K562 (cell line): Measurements from ENCODE around the gene PEDS1. TPM values are rescaled to one million over a fixed set of nuclear protein-coding genes. Genes with fewer than 3 reads are reported as not detected.

Source experiments
- ATAC-seq: fragments of 200-7000 bp; cut with Tn5 transposase; 3 replicates; pipeline ENCODE4 v1.9.1; 2020; ENCODE audit warnings: moderate library complexity
- BruUV-seq: library from RNA; stranded (reverse); fragments of 400-500 nt; replicated peaks from 2 replicates; lab custom pipeline; 2021; lab: Mats Ljungman, UMichigan
- CTCF ChIA-PET: fragments of 300-600 bp; formaldehyde crosslinking; extraction: SDS; loops from one replicate; lab custom pipeline; 2021; ENCODE audit warnings: low intra/inter-chr PET ratio; lab: Yijun Ruan, JAX
- POLR2A ChIA-PET: fragments of 300-600, 350-650 bp; sonication (Branson Sonifier 250); formaldehyde crosslinking; extraction: SDS; loops from one replicate; lab custom pipeline; 2021; ENCODE audit warnings: antibody characterized with exemption, inconsistent platforms; lab: Yijun Ruan, JAX
- DNase-seq, 4 experiments: peaks; one replicate each; pipeline versions ENCODE4 v3.0.0 to v3.0.0-alpha.2; 2011 to 2018; ENCODE audit warnings: low spot score in 3 of 4, mixed read lengths in 3 of 4; ENCODE audit errors: extremely low read depth in 1 of 4
- FAIRE-seq: peaks from 2 replicates; lab custom pipeline; 2011; peaks lifted over from hg19 to GRCh38; lab: Jason Lieb, UNC
- H2AFZ ChIP-seq: 2 replicates; pipeline ENCODE4 v1.6.0; 2011; ENCODE audit warnings: low read depth, low read length, control low read depth, inconsistent platforms
- H3K27ac ChIP-seq: fragments of 200-600 bp; 3 replicates; pipeline ENCODE4 v1.8.0; 2011; ENCODE audit warnings: low read depth, mild to moderate bottlenecking, control low read depth, inconsistent platforms, low read length, moderate library complexity, mixed read lengths; ENCODE audit errors: extremely low read depth
- H3K27me3 ChIP-seq, 2 experiments: fragments of 300-600 bp in 1 of 2; 2 replicates in 1 of 2; 3 replicates in 1 of 2; pipeline versions ENCODE4 v1.6.0 to v1.8.0; 2011; ENCODE audit warnings: inconsistent platforms in 2 of 2, low read length in 2 of 2, mild to moderate bottlenecking in 1 of 2, mixed read lengths in 1 of 2, moderate library complexity in 1 of 2; ENCODE audit not compliant: control insufficient read depth in 2 of 2, insufficient read depth in 2 of 2
- H3K36me3 ChIP-seq: fragments of 300-600 bp; 3 replicates; pipeline ENCODE4 v1.8.0; 2011; ENCODE audit warnings: mild to moderate bottlenecking, low read length, inconsistent platforms; ENCODE audit not compliant: control insufficient read depth, insufficient read depth
- H3K4me1 ChIP-seq, 2 experiments: fragments of 200-600 bp in 1 of 2; replicated peaks in 1 of 2; 2 replicates in 1 of 2; 3 replicates in 1 of 2; pipeline versions ENCODE4 v1.5.1 to v1.8.0; 2011; ENCODE audit warnings: inconsistent platforms in 2 of 2, low read length in 2 of 2, mild to moderate bottlenecking in 1 of 2, mixed read lengths in 1 of 2, moderate library complexity in 1 of 2; ENCODE audit not compliant: control insufficient read depth in 2 of 2, insufficient read depth in 2 of 2
- H3K4me2 ChIP-seq: 2 replicates; pipeline ENCODE4 v1.6.1; 2011; ENCODE audit warnings: low read length, control low read depth, inconsistent platforms, mixed read lengths; ENCODE audit not compliant: insufficient read depth
- H3K4me3 ChIP-seq: fragments of 200-600 bp; sonication (generic), shearing (Covaris generic); 2 replicates; pipeline ENCODE4 v1.5.1; 2016; ENCODE audit warnings: control low read depth, inconsistent platforms
- H3K79me2 ChIP-seq: fragments of 200-600 bp; 3 replicates; pipeline ENCODE4 v1.8.0; 2011; ENCODE audit warnings: low read length, inconsistent platforms; ENCODE audit not compliant: control insufficient read depth, insufficient read depth
- H3K9ac ChIP-seq, 2 experiments: 2 replicates each; pipeline versions ENCODE4 v1.6.0 to v1.6.1; 2011; ENCODE audit warnings: low read depth in 2 of 2, low read length in 2 of 2, control low read depth in 1 of 2, inconsistent platforms in 1 of 2, mild to moderate bottlenecking in 1 of 2, mixed read lengths in 1 of 2; ENCODE audit not compliant: insufficient read depth in 1 of 2
- H3K9me1 ChIP-seq: one replicate; pipeline ENCODE4 v1.6.0; 2011; ENCODE audit warnings: inconsistent platforms, mild to moderate bottlenecking, low read length, moderate library complexity; ENCODE audit not compliant: control insufficient read depth, insufficient read depth
- H3K9me3 ChIP-seq: replicated peaks from 2 replicates; pipeline ENCODE4 v1.5.1; 2011; ENCODE audit warnings: low read depth, low read length, inconsistent platforms; ENCODE audit not compliant: control insufficient read depth, insufficient read depth
- H4K20me1 ChIP-seq: replicated peaks from 2 replicates; pipeline ENCODE4 v1.6.1; 2011; ENCODE audit warnings: low read length, inconsistent platforms, mixed read lengths; ENCODE audit not compliant: control insufficient read depth, insufficient read depth
- BCOR ChIP-seq: fragments of 450-650 bp; IDR thresholded peaks from 2 replicates; pipeline ENCODE4 v1.6.1; 2016
- CBFA2T2 ChIP-seq: fragments of 450-650 bp; conservative IDR thresholded peaks from 2 replicates; pipeline ENCODE4 v1.6.1; 2017; ENCODE audit warnings: mild to moderate bottlenecking
- CREM ChIP-seq: IDR thresholded peaks from 2 replicates; pipeline ENCODE4 v1.6.1; 2014; ENCODE audit warnings: antibody characterized with exemption, low read depth
- DPF2 ChIP-seq: fragments of 450-650 bp; IDR thresholded peaks from 2 replicates; pipeline ENCODE4 v1.6.1; 2016
- EP300 ChIP-seq: IDR thresholded peaks from 2 replicates; pipeline ENCODE4 v1.6.1; 2012; ENCODE audit warnings: low read length, improper control_type of control experiment
- ESRRA ChIP-seq: fragments of 450-650 bp; IDR thresholded peaks from 2 replicates; pipeline ENCODE4 v1.6.1; 2014; ENCODE audit warnings: low read depth, mild to moderate bottlenecking, moderate library complexity, borderline replicate concordance
- HNRNPK ChIP-seq: fragments of 200-400 bp; formaldehyde crosslinking; IDR thresholded peaks from one replicate; pipeline ENCODE4 v1.6.1; 2018; ENCODE audit warnings: mild to moderate bottlenecking, low read depth, low read length; ENCODE audit not compliant: poor library complexity, severe bottlenecking
- NBN ChIP-seq: fragments of 450-650 bp; IDR thresholded peaks from 2 replicates; pipeline ENCODE4 v1.6.1; 2016; ENCODE audit warnings: low read depth, mild to moderate bottlenecking
- NFIC ChIP-seq: fragments of 450-650 bp; IDR thresholded peaks from 2 replicates; pipeline ENCODE4 v1.6.1; 2017; ENCODE audit warnings: mild to moderate bottlenecking, inconsistent platforms
- PML ChIP-seq: IDR thresholded peaks from 2 replicates; pipeline ENCODE4 v1.6.1; 2012; ENCODE audit warnings: low read length, inconsistent platforms
- POLR2H ChIP-seq: IDR thresholded peaks from 2 replicates; pipeline ENCODE4 v1.6.1; 2016; ENCODE audit warnings: missing genetic modification characterization, low read depth, mild to moderate bottlenecking, control low read depth, missing compliant biosample characterization, moderate library complexity
- SAP30 ChIP-seq: fragments of 200-600 bp; sonication (generic); IDR thresholded peaks from 2 replicates; pipeline ENCODE4 v1.6.1; 2012; ENCODE audit warnings: borderline replicate concordance, low read depth, mild to moderate bottlenecking, moderate library complexity, low read length, control low read depth, inconsistent platforms; ENCODE audit not compliant: insufficient read depth, poor library complexity, severe bottlenecking
- SPI1 ChIP-seq: IDR thresholded peaks from 2 replicates; pipeline ENCODE4 v1.6.1; 2011; ENCODE audit warnings: low read depth, low read length, control low read depth, borderline replicate concordance
- SREBF2 ChIP-seq: sonication (generic); formaldehyde crosslinking; IDR thresholded peaks from 2 replicates; pipeline ENCODE4 v1.4.0; 2020; ENCODE audit warnings: mild to moderate bottlenecking, missing genetic modification reagents
- TCF3 ChIP-seq: sonication (generic); formaldehyde crosslinking; IDR thresholded peaks from 2 replicates; pipeline ENCODE4 v1.4.0; 2020; ENCODE audit warnings: mild to moderate bottlenecking, missing genetic modification reagents
- ZBTB8A ChIP-seq: fragments of 450-650 bp; IDR thresholded peaks from 2 replicates; pipeline ENCODE4 v1.6.1; 2018; ENCODE audit warnings: mild to moderate bottlenecking, moderate library complexity; ENCODE audit not compliant: partially characterized antibody
- ZNF274 ChIP-seq: IDR thresholded peaks from 2 replicates; pipeline ENCODE4 v1.6.1; 2011; ENCODE audit warnings: low read depth, mild to moderate bottlenecking, low read length, moderate library complexity, borderline replicate concordance
- ZNF780A ChIP-seq: fragments of 250-450 bp; sonication (Bioruptor Pico); IDR thresholded peaks from 2 replicates; pipeline ENCODE4 v1.5.0; 2021; ENCODE audit warnings: mild to moderate bottlenecking
- WGBS: fragments of 100-300 bp; shearing (Covaris generic); methylation state at CpG from one replicate; pipeline ENCODE4 v1.1.6; 2016; ENCODE audit warnings: low coverage, mixed read lengths; ENCODE audit not compliant: insufficient coverage; ENCODE audit errors: missing lambda C conversion rate; 5-methylcytosine and 5-hydroxymethylcytosine counted together
- in situ Hi-C: fragments of 300-500 bp; cut with MboI; formaldehyde crosslinking; loops from 4 replicates; pipeline ENCODE4 v1.15.0; 2018; ENCODE audit warnings: inconsistent platforms, mixed read lengths
- intact Hi-C: fragments of 100-400 bp; cut with micrococcal nuclease; formaldehyde crosslinking; loops from 2 replicates; pipeline ENCODE4 v1.14.2; 2022
- polyA plus RNA-seq, 8 experiments: library from polyadenylated mRNA; depleted of rRNA in 4 of 8; stranded (reverse) in 5 of 8; unstranded in 3 of 8; fragments of >200 nt; fragmentation: Nextera tagmentation in 2 of 8; fragmentation: Illumina TruSeq in 1 of 8; extraction: Ambion mirVana in 2 of 8; extraction: Trizol in 1 of 8; gene quantifications; 2 replicates each; pipeline versions ENCODE4 v1.2.1 to v1.2.3, GENCODE V29; 2011 to 2014; ENCODE audit warnings: inconsistent platforms in 1 of 8, missing spikeins in 1 of 8
- total RNA-seq, 7 experiments: library from RNA; depleted of rRNA in 6 of 7; stranded (reverse); fragments of >200 nt in 6 of 7; fragmentation: Illumina TruSeq in 2 of 7; extraction: Trizol in 2 of 7; gene quantifications; 2 replicates each; pipeline versions ENCODE4 v1.2.1 to v1.2.3, GENCODE V29; 2011 to 2021; ENCODE audit warnings: low replicate concordance in 1 of 7
- TF ChIP-seq, protein P1 (sequence below): fragments of 450-650 bp; formaldehyde crosslinking; conservative IDR thresholded peaks from 2 replicates; pipeline ENCODE4 v1.4.0; 2022; ENCODE audit warnings: mild to moderate bottlenecking, missing genetic modification characterization
- TF ChIP-seq, protein P2 (sequence below): fragments of 250-450 bp; sonication (Bioruptor Pico); IDR thresholded peaks from 2 replicates; pipeline ENCODE4 v1.8.0; 2021; ENCODE audit warnings: moderate library complexity, mild to moderate bottlenecking, inconsistent platforms
- TF ChIP-seq, protein P3 (sequence below): fragments of 450-650 bp; IDR thresholded peaks from 2 replicates; pipeline ENCODE4 v1.6.1; 2017; ENCODE audit warnings: mild to moderate bottlenecking, moderate library complexity

Gene PEDS1
- total and polyA plus RNA-seq, 9 of the 15 experiments (the other 6 are each of a cell fraction or from before 2014, with no cell fraction given) = 2.9 to 38.5 (median 24.2) TPM

DNA sequence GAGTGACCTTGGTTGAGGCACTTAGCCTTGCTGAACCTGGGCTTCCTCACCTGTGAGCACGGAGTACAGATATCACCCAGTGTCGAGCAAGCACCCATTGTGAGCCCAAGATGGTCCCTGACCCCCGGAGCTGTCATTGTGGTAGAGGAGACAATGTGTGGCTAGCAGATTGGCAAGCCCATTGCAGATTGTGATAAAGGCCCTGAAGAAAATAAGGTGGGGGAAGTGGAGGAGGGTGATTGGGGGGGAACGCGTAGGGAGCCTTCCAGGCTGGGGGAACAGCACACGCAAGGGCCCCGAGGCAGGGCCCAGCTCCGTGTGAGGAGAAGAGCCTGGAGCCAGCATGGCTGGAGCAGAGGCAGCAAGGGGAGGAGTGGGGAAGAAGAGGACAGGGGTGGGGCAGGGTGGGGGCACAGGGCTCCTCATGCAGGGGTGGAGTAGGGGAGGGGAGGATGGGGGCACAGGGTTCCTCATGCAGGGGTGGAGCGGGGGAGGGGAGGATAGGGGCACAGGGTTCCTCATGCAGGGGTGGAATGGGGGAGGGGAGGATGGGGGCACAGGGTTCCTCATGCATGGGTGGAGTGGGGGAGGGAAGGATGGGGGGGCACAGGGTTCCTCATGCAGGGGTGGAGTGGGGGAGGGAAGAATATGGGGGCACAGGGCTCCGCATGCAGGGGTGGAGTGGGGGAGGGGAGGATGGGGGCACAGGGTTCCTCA, 44.1 kb upstream of the PEDS1 start:
- Histone ChIP-seq H3K27me3 (no peaks in the 10 kb centered on the region), H3K79me2 (peaks cover 25% of the 10 kb centered on the region), H3K9me1 (peaks cover 12% of the 10 kb centered on the region), H3K4me3 (no peak overlapping the region), H3K9ac (peak overlapping the region; percentile 30 to 57; a peak in 2 of 4 replicates), H4K20me1 (peaks cover 16% of the 10 kb centered on the region; the same call in 1 of the 2 replicates), H3K9me3 (no peaks in the 10 kb centered on the region; the same call in 1 of the 2 replicates), H3K4me2 (peak overlapping the region; percentile 54), H2AFZ (peak overlapping the region; percentile 44), H3K4me1 (peaks cover 42 to 60% of the 10 kb centered on the region in 2 experiments), H3K27ac (peak overlapping the region; percentile 60; the same call in 2 of the 3 replicates), H3K36me3 (peaks cover 18% of the 10 kb centered on the region)
- in situ Hi-C loops = no loop called here
- WGBS = 5% methylated on average over 7 of the region's 10 CpGs
- DNase-seq (peak; percentile 59 to 77 (median 68)), FAIRE-seq (peak; percentile 87), ATAC-seq (peak; percentile 21)
- BruUV-seq = no TSS peak
- intact Hi-C loops = no loop called here
- CTCF ChIA-PET = no interaction called here
- POLR2A ChIA-PET = interaction anchor here (0.6 to 1.4 kb wide), 8 partner anchors 9 to 1082 kb away, joined by 3 to 7 read pairs (median 4); no protein-coding TSS in a partner anchor
- TF ChIP-seq ZNF780A (CRISPR knock-in tag) = no peak
- TF ChIP-seq ESRRA = peak; percentile 25; the same call in 1 of the 2 replicates
- TF ChIP-seq DPF2 = peak; percentile 85
- TF ChIP-seq, protein P1, sequence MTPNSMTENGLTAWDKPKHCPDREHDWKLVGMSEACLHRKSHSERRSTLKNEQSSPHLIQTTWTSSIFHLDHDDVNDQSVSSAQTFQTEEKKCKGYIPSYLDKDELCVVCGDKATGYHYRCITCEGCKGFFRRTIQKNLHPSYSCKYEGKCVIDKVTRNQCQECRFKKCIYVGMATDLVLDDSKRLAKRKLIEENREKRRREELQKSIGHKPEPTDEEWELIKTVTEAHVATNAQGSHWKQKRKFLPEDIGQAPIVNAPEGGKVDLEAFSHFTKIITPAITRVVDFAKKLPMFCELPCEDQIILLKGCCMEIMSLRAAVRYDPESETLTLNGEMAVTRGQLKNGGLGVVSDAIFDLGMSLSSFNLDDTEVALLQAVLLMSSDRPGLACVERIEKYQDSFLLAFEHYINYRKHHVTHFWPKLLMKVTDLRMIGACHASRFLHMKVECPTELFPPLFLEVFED = no peak
- no peak for TF ChIP-seq HNRNPK
- TF ChIP-seq BCOR = peak; percentile 64; the same call in 1 of the 2 replicates
- TF ChIP-seq POLR2H = no peak
- peak; percentile 29; the same call in 1 of the 2 replicates for TF ChIP-seq PML
- TF ChIP-seq CBFA2T2 = peak; percentile 87
- TF ChIP-seq SAP30 = no peak
- TF ChIP-seq ZBTB8A = no peak
- TF ChIP-seq NFIC = peak; percentile 71
- TF ChIP-seq, protein P2, sequence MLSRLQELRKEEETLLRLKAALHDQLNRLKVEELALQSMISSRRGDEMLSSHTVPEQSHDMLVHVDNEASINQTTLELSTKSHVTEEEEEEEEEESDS (CRISPR knock-in tag) = no peak
- peak; percentile 91 for TF ChIP-seq TCF3 (CRISPR knock-in tag)
- TF ChIP-seq NBN = no peak
- TF ChIP-seq EP300 = peak; percentile 6; the same call in 1 of the 2 replicates
- TF ChIP-seq, protein P3, sequence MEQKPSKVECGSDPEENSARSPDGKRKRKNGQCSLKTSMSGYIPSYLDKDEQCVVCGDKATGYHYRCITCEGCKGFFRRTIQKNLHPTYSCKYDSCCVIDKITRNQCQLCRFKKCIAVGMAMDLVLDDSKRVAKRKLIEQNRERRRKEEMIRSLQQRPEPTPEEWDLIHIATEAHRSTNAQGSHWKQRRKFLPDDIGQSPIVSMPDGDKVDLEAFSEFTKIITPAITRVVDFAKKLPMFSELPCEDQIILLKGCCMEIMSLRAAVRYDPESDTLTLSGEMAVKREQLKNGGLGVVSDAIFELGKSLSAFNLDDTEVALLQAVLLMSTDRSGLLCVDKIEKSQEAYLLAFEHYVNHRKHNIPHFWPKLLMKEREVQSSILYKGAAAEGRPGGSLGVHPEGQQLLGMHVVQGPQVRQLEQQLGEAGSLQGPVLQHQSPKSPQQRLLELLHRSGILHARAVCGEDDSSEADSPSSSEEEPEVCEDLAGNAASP = no peak
- 0 out of 2 replicates have a peak, but pooled peaks have one; percentile 24 for TF ChIP-seq SPI1
- TF ChIP-seq CREM = peak; percentile 55
- TF ChIP-seq SREBF2 (CRISPR knock-in tag) = no peak
- TF ChIP-seq ZNF274 = no peak
